GM12892 (cell line): ENCODE measurements around the gene PCDHGA8.
A peak's percentile ranks its signal among the peaks of the same experiment; 100 is the strongest.

ENCODE experiments used
- DNase-seq: peaks from one replicate; pipeline ENCODE4 v3.0.0; 2011; ENCODE audit not compliant: insufficient read length
- FAIRE-seq: peaks from 2 replicates; lab custom pipeline; 2011; peaks lifted over from hg19 to GRCh38; lab: Jason Lieb, UNC
- POLR2A ChIP-seq: IDR thresholded peaks from 2 replicates; pipeline ENCODE4 v1.6.1; 2011; ENCODE audit warnings: low read depth, low read length, control low read depth
- POLR2AphosphoS5 ChIP-seq: IDR thresholded peaks from 2 replicates; pipeline ENCODE4 v1.6.1; 2011; ENCODE audit warnings: low read depth, low read length, control low read depth
- TAF1 ChIP-seq: IDR thresholded peaks from 2 replicates; pipeline ENCODE4 v1.6.1; 2011; ENCODE audit warnings: low read depth, mild to moderate bottlenecking, control low read depth, low read length, borderline replicate concordance

Gene PCDHGA8

DNA sequence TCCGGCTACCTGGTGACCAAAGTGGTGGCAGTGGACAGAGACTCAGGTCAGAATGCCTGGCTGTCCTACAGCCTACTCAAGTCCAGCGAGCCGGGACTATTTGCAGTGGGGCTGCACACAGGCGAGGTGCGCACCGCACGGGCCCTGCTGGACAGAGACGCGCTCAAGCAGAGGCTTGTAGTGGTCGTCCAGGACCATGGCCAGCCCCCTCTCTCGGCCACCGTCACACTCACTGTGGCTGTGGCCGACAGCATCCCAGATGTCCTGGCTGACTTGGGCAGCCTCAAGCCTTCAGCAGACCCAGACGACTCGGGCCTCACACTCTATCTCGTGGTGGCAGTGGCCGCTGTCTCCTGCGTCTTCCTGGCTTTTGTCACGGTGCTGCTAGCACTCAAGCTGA lies 35.5 kb upstream of the PCDHGA8 start:
- TF ChIP-seq POLR2AphosphoS5 (no peak), TAF1 (no peak), POLR2A (no peak)

GRCh38 chr5:141359790-141360426 lies 32.5 kb upstream of the PCDHGA8 start, which contains the start of gene PCDHGB2:
Gene PCDHGB2, plus strand, starts transcription at chr5:141359994. Its CDS starts 142 bp downstream, at chr5:141360136.
- no peak for FAIRE-seq
- TF ChIP-seq POLR2A: no peak
- TF ChIP-seq POLR2AphosphoS5: no peak
- no peak for TF ChIP-seq TAF1
- DNase-seq: no peak

More for the DNA sequence above, 35.5 kb upstream of the PCDHGA8 start:
- no peak for DNase-seq
- no peak for FAIRE-seq

GRCh38 chr5:141360685-141361084 lies 31.7 kb upstream of the PCDHGA8 start:
- no peak for DNase-seq
- no peak for FAIRE-seq
- TF ChIP-seq POLR2AphosphoS5 (no peak), TAF1 (no peak)

GRCh38 chr5:141362719-141363118 lies 29.7 kb upstream of the PCDHGA8 start:
- DNase-seq: no peak
- no peak for FAIRE-seq
- TF ChIP-seq TAF1 (no peak), POLR2AphosphoS5 (no peak), POLR2A (no peak)

- no peak for TF ChIP-seq POLR2A
- TF ChIP-seq POLR2AphosphoS5: no peak
- TF ChIP-seq TAF1: no peak
- FAIRE-seq (no peak), DNase-seq (no peak)
Measured at GRCh38 chr5:141363952-141364660, 28.3 kb upstream of the PCDHGA8 start, which contains the start of gene PCDHGA5. Gene PCDHGA5, plus strand, starts transcription at chr5:141364162. Its CDS starts 169 bp downstream, at chr5:141364331.

DNA sequence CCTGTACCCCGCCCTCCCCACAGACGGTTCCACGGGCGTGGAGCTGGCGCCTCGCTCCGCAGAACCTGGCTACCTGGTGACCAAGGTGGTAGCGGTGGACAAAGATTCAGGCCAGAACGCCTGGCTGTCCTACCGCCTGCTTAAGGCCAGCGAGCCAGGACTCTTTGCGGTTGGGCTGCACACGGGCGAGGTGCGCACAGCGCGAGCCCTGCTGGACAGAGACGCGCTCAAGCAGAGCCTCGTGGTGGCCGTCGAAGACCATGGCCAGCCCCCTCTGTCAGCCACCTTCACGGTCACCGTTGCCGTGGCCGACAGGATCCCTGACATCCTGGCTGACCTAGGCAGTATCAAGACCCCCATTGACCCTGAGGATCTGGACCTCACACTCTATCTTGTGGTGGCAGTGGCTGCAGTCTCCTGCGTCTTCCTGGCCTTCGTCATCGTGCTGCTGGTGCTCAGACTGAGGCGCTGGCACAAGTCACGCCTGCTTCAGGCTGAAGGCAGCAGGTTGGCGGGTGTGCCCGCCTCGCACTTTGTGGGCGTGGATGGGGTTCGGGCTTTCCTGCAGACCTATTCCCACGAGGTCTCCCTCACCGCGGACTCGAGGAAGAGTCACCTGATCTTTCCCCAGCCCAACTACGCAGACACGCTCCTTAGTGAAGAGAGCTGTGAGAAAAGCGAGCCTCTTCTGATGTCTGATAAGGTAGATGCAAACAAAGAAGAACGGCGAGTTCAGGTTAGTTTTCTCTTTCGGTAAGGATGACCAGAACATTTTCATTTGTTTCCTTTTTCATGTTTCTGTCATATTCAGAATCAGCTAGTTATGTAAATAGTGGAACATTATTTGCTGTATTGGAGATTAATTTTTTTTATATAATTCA lies 26.2 kb upstream of the PCDHGA8 start:
- DNase-seq (no peak), FAIRE-seq (no peak)
- no peak for TF ChIP-seq POLR2AphosphoS5
- no peak for TF ChIP-seq POLR2A
- TF ChIP-seq TAF1: no peak

GRCh38 chr5:141369994-141370848 lies 22.2 kb upstream of the PCDHGA8 start, which contains the start of gene PCDHGB3:
Gene PCDHGB3, plus strand, starts transcription at chr5:141370242. Its CDS starts 153 bp downstream, at chr5:141370395.
- DNase-seq (no peak), FAIRE-seq (peak; percentile 56)
- TF ChIP-seq POLR2A: peak; percentile 27; the same call in 1 of the 2 replicates
- no peak for TF ChIP-seq POLR2AphosphoS5

DNA sequence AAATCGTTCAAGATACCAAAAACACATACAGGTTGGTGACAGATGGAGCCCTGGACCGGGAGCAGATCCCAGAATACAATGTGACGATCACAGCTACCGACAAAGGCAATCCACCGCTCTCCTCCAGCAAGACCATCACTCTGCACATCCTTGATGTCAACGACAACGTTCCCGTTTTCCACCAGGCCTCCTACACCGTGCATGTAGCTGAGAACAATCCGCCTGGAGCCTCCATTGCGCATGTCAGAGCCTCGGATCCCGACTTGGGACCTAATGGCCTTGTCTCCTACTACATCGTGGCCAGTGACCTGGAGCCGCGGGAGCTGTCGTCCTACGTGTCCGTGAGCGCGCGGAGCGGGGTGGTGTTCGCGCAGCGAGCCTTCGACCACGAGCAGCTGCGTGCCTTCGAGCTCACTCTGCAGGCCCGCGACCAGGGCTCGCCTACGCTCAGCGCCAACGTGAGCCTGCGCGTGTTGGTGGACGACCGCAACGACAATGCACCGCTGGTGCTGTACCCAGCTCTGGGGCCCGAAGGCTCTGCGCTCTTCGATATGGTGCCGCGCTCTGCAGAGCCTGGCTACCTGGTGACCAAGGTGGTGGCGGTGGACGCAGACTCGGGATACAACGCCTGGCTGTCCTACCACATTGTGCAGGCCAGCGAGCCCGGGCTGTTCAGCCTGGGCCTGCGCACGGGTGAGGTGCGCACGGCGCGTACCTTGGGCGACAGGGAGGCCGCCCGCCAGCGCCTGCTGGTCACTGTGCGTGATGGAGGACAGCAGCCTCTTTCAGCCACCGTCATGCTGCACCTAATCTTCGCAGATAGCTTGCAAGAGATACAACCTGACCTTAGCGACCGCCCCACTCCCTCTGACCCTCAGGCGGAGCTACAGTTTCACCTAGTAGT lies 20.6 kb upstream of the PCDHGA8 start:
- TF ChIP-seq TAF1 (no peak), POLR2A (no peak), POLR2AphosphoS5 (no peak)
- FAIRE-seq (no peak), DNase-seq (no peak)

DNA sequence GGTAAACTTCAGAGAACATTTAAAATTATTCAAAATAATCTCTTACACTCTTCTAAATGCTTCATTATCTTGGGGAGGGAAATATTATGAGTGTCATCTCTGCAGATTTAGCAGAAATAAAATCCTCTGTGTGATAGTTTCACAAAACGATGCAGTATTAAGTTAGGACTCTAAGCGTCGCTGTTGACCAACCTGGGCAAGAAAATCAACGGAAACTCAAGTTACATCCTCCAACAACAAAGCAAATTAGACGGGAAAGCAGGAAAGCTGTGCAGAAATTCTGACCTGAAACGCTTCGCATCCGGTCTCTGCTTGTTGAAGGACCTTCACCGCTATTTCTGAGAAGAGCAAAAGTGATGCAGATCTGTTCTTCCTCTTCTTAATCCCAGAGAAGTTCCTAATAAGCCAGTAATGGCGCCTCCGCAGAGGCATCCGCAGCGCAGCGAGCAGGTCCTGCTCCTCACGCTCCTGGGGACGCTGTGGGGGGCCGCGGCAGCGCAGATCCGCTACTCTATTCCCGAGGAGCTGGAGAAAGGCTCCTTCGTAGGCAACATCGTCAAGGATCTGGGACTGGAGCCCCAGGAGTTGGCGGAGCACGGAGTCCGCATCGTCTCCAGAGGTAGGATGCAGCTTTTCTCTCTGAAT lies 18.6 kb upstream of the PCDHGA8 start, which contains the start of gene PCDHGA6:
TSS of gene PCDHGA6 (plus strand) at position 219 of the 645 bp plus-strand sequence. CDS start at position 412, 193 bp downstream.
- TF ChIP-seq POLR2A (no peak), TAF1 (no peak), POLR2AphosphoS5 (no peak)
- DNase-seq (no peak), FAIRE-seq (no peak)
